Raji (cell line): ENCODE results near the gene TIMM13.

Experiments
- POLR2A ChIP-seq: IDR thresholded peaks from 2 replicates; pipeline ENCODE4 v1.6.1; 2011; ENCODE audit warnings: low read depth, low read length, control low read depth; ENCODE audit not compliant: insufficient read depth

TIMM13 gene

GRCh38 chr19:2424686-2425621 is 2.4 kb downstream of the TIMM13 start:
- no peak for TF ChIP-seq POLR2A

- no peak for TF ChIP-seq POLR2A
These were observed 3.3 kb downstream of the TIMM13 start for GRCh38 chr19:2423915-2424685.

GRCh38 chr19:2423071-2423914 is 4.1 kb downstream of the TIMM13 start:
- TF ChIP-seq POLR2A: no peak

GRCh38 chr19:2421581-2422306 is 5.6 kb downstream of the TIMM13 start:
- no peak for TF ChIP-seq POLR2A

- no peak for TF ChIP-seq POLR2A
These were observed 6.9 kb downstream of the TIMM13 start for GRCh38 chr19:2420490-2420889.

- TF ChIP-seq POLR2A: no peak
These were observed 7.6 kb downstream of the TIMM13 start for GRCh38 chr19:2419754-2420153.

GRCh38 chr19:2417881-2418406 is 9.4 kb downstream of the TIMM13 start:
- no peak for TF ChIP-seq POLR2A

GRCh38 chr19:2416321-2417097 is 10.9 kb downstream of the TIMM13 start:
- TF ChIP-seq POLR2A: no peak

GRCh38 chr19:2415973-2416319 is 11.4 kb downstream of the TIMM13 start:
- no peak for TF ChIP-seq POLR2A

- TF ChIP-seq POLR2A: no peak
These were observed 12.0 kb downstream of the TIMM13 start for GRCh38 chr19:2415281-2415972.

GRCh38 chr19:2413629-2414028 is 13.8 kb downstream of the TIMM13 start:
- TF ChIP-seq POLR2A: no peak; the same call in 1 of the 2 replicates

GRCh38 chr19:2413159-2413558 is 14.2 kb downstream of the TIMM13 start:
- no peak for TF ChIP-seq POLR2A

- no peak for TF ChIP-seq POLR2A
These were observed 14.9 kb downstream of the TIMM13 start for GRCh38 chr19:2412449-2412848.
